ENCODE measurements around the gene NPC2.

- TF ChIP-seq POLR2A (IDR thresholded peaks at IDR 0.05; ENCODE audit: low read length) (no peak), GATA1 (IDR thresholded peaks at IDR 0.05; ENCODE audit: low read depth, low read length) (no peak)
Measured at GRCh38 chr14:74444866-74445265, 48.2 kb downstream of the NPC2 start.

Data from erythroblast (primary cell).